Eye (tissue), 1 donor: ENCODE data around the gene ARF1.

Experiments used
- DNase-seq: peaks from one replicate; pipeline ENCODE4 v3.0.0-alpha.2; 2015

ARF1 gene

DNA sequence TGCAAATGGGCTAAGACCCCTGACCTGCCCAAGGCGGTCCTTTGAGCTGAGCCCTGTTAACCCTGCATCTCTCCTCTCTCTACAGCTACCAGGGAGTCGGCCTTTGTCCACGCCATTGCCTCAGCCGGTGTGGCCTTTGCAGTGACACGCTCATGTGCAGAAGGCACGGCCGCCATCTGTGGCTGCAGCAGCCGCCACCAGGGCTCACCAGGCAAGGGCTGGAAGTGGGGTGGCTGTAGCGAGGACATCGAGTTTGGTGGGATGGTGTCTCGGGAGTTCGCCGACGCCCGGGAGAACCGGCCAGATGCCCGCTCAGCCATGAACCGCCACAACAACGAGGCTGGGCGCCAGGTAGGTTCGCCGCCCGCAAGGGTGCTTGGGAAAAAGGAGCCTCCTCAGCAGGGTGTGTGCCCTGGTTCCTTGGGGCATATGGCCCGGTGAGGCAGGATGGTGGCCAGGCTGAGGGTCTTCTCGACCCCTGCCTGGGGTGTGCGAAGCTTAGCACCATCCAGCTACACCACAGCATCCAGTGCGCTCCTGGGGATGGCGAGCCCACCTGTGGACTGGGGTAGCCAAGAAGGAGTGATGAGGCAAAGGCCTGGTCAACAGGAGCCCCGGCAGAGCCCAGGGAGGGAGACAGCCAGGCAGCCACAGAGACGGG is 31.8 kb upstream of the ARF1 start:
- DNase-seq, result no peak

DNA sequence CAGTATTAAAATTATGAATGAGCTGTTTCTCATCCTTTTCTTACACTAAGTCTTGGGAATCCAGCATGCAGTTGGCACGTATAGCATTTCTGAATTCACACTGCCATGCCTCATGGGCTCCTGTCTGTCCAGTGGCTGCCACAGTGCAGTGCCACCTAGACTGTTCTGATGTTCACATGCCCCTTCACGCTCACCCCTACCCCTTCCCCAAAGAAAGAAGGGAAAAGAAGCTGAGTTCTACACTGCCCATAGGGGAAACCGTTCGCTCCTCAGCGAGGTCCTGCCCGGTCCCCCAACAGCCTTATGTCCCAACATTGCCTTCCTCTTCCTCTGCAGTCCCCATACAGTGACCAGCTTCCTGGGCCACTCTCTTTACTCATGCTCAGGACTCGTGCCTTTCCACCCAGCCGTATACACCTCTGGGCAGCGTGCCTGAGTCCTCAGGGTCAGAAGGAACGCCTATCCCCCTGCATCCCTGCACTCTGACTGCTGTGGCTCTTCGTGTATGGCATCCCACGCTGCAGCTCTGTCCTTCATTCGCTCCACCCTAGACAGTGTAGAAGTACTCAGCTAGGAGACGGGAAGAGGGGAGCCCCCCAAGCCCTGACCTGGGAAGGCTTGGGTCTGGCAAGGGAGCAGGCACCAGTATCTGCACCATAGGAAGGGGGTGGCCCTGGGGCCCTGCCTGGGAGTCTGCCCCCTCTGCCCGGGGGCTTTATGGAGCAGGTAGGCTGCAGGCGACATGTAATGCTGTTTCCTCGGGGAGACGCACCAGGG is 24.1 kb upstream of the ARF1 start:
- no peak for DNase-seq

DNA sequence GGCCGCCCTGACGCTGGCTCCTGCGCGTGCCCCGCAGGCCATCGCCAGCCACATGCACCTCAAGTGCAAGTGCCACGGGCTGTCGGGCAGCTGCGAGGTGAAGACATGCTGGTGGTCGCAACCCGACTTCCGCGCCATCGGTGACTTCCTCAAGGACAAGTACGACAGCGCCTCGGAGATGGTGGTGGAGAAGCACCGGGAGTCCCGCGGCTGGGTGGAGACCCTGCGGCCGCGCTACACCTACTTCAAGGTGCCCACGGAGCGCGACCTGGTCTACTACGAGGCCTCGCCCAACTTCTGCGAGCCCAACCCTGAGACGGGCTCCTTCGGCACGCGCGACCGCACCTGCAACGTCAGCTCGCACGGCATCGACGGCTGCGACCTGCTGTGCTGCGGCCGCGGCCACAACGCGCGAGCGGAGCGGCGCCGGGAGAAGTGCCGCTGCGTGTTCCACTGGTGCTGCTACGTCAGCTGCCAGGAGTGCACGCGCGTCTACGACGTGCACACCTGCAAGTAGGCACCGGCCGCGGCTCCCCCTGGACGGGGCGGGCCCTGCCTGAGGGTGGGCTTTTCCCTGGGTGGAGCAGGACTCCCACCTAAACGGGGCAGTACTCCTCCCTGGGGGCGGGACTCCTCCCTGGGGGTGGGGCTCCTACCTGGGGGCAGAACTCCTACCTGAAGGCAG is 23.4 kb upstream of the ARF1 start:
- DNase-seq, result no peak

DNA sequence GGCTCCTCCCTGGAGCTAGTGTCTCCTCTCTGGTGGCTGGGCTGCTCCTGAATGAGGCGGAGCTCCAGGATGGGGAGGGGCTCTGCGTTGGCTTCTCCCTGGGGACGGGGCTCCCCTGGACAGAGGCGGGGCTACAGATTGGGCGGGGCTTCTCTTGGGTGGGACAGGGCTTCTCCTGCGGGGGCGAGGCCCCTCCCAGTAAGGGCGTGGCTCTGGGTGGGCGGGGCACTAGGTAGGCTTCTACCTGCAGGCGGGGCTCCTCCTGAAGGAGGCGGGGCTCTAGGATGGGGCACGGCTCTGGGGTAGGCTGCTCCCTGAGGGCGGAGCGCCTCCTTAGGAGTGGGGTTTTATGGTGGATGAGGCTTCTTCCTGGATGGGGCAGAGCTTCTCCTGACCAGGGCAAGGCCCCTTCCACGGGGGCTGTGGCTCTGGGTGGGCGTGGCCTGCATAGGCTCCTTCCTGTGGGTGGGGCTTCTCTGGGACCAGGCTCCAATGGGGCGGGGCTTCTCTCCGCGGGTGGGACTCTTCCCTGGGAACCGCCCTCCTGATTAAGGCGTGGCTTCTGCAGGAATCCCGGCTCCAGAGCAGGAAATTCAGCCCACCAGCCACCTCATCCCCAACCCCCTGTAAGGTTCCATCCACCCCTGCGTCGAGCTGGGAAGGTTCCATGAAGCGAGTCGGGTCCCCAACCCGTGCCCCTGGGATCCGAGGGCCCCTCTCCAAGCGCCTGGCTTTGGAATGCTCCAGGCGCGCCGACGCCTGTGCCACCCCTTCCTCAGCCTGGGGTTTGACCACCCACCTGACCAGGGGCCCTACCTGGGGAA is 22.7 kb upstream of the ARF1 start:
- peak; percentile 60 for DNase-seq

DNA sequence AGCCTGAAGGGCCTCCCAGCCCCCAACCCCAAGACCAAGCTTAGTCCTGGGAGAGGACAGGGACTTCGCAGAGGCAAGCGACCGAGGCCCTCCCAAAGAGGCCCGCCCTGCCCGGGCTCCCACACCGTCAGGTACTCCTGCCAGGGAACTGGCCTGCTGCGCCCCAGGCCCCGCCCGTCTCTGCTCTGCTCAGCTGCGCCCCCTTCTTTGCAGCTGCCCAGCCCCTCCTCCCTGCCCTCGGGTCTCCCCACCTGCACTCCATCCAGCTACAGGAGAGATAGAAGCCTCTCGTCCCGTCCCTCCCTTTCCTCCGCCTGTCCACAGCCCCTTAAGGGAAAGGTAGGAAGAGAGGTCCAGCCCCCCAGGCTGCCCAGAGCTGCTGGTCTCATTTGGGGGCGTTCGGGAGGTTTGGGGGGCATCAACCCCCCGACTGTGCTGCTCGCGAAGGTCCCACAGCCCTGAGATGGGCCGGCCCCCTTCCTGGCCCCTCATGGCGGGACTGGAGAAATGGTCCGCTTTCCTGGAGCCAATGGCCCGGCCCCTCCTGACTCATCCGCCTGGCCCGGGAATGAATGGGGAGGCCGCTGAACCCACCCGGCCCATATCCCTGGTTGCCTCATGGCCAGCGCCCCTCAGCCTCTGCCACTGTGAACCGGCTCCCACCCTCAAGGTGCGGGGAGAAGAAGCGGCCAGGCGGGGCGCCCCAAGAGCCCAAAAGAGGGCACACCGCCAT is 21.9 kb upstream of the ARF1 start:
- no peak for DNase-seq

DNA sequence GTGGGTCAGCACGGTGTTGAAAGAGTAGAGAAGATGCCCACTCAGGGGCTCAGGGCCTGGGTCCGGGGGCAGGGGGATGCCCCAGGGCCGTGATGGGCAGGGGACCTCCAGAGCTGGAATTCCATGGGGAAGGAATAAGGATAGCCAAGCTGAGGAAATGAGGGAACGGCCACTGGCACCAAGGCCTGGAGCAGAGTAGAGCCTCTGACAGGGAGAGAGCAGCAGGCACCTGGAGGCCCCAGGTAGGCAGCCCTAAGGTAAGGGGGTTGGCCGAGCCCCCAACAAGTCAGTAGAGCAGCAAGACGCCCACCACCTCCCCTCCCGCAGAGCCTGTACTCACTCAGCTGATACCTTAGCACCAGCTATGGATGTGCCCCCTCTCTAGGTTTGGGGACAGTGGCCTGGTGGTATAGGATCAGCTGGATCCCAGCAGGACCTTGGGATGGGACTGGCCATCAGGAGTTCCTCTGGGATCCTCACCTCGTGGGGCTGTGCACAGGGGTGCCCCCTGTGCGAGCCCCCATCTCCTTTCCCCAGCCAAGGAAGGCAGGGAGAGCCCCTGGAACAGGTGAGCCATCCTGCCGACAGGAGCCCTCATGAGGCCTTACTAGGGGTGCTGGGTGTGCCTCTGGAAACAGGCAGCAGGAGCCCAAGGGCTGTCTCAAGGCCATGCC is 21.0 kb upstream of the ARF1 start:
- DNase-seq, result no peak

DNA sequence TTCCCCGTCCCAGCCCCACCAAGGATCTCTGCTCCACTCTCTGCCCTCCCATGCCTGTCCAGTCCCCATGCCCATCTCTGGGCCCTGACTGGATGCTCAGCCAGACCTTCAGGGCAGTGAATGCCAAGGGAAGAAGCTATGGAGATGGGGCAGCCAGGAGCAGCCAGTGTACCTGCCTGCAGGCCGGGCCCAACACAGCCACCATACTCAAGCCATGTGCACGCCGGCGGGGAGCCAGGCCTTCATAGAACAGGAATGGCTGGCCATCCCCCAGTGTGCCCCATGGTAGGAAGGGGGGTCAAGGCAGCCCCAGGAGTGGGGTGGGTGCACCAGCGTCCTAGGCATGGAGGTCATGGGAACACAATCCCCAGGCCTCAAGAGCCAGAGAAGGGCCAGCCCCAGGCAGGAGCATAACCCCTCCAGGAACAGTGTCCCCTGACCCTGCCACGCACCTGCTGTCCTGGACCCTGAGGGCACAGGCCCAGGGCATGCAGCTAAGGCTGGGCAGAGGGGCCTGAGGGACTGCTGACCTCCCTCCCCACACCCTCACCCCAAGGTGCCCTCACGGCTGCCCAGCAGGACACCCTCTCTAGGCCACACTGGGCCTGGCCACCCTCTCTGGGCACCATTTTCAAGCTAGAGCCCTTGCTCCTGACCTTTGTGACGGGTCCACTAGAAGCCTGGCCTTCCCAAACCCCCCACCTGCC is 20.3 kb upstream of the ARF1 start:
- DNase-seq, result no peak

DNA sequence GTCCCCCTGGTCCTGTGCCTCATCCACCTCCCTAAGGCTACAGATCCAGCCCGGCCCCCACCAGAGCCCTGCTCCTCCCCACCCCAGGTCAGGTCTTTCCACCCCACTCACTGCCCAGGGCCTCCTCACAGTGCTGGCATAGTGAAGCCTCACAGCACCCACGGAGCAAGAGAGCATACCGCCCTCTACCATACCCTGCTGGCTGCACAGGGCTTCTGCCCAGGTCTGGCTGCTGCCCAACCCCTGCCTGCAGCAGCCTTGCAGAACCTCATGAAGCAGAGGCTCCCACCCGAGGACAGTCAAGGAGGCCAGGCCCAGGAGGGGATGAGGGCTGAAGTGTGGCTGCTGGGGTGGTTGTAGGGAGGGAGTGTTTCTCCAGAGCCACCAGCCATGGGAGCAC is 19.7 kb upstream of the ARF1 start:
- no peak for DNase-seq

DNA sequence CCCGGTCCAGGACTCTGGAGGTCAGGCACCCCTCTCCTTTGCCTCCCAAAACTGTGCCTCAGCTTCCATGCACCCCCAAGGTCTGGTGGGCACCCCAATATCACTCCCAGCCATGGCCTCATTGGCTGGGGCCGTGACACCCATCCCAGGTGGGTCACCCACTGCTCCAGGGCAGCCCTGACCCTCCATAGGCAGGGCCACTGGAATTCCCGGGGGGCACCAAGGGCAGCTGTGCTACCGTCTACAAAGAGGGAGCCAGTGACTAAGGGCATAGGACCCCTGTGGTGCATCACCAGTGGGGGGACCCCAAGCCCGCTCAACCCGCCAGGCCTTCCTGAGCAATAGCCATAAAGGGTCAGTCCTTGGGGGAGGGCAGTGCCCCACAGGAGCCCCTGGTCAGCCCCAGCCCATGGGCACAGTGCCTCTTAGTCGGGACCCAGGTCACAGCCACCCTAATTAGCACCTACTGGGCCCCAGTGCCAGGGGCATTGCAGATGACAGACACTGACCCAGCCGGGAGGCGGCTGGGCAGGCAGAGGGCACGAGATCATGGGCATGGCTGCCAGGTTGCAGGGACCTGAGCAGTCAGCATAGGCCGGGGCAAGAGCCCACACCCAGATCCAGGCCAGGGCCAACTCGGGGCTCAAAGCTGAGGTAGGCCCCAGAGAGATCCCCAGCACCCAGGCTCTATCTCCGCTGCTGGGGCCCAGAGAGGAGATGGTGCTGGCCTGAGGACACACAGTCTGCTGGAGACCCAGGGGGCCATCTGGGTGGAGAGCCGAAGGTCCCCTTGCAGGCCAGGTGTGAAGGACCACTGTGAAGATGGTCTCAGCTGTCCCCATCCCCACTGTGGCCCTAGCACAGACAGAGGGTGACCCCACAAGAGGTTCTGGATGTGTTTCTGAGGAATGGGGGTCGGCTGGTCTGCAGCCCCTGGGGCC is 19.0 kb upstream of the ARF1 start:
- no peak for DNase-seq

GRCh38 chr1:228064296-228064695 is 18.2 kb upstream of the ARF1 start:
- DNase-seq, result no peak

DNA sequence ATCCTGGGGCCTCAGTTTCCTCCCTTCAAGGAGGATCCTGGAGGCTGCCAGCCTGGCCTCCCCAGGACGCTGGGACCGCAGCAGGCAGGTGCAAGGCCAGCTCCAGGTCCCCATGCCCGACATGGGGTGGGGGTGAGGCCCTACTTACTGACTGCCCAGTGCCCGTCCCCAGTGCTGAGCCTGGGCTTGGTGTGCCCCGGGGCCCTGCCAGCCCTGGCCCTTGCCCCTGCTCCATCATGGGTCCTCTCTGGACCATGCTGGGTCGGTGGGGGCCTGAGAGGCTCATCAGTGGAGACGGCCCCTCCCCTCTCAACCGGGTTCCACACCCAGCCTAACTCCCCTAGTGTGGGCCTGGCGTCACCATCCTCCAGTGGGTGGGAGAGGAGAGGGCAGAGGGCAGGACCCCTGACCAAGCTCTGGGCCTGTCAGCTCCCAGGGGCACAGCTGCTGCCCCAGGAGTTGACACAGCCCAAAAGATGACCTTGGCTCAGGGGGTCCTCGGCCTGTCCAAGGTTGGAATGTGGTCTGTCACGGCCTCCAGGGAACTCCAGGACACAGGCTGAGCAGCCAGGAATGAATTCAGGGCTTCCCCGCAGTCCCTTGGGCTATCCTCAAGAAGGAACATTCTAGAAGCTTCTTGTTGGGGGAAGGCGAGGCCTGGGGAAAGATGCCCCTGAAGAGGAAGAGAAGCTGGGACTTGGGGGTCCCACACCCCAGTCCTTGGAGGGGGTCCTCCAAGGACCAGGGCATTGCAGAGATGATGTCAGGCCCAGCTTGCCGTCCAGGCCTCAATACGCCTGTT is 17.6 kb upstream of the ARF1 start:
- no peak for DNase-seq

- no peak for DNase-seq
These were observed 16.8 kb upstream of the ARF1 start for GRCh38 chr1:228065543-228066347.

GRCh38 chr1:228066416-228066815 is 16.1 kb upstream of the ARF1 start:
- no peak for DNase-seq

DNA sequence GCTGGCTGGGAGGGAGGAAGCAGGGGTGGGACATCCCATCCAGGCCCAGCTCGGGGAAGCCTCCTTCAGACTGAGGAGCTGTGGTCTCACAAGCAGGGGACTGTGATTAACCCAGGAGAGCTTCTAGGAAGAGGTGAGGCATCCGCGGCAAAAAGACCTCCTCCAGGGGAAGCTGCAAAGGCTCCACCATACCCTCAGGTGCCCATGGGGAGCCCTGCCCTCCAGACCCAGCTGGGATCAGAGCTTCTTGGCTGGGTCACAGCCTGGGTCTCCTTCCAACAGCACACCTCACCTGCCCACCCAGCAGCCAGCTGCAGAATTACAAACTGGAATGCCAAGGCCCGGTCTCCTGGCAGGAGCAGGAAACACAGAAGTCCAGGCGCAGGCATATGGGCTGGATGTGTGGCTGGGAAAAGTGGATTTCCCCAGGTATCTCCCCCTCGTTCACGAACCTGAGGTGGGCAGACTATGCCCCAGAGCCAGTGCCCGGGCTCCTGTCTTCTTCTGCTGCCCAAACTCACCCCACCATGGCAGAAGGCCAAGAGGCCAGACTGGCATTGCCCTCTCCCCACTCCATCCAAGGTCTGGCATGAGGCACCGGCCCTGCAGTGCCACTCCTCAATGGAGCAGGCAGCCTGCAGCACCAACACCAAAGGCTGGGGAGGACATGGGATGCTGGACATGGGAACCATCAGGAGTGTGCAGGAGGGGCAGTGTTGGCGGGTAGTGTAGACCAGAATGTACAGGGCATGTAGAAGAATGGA is 15.4 kb upstream of the ARF1 start:
- no peak for DNase-seq

DNA sequence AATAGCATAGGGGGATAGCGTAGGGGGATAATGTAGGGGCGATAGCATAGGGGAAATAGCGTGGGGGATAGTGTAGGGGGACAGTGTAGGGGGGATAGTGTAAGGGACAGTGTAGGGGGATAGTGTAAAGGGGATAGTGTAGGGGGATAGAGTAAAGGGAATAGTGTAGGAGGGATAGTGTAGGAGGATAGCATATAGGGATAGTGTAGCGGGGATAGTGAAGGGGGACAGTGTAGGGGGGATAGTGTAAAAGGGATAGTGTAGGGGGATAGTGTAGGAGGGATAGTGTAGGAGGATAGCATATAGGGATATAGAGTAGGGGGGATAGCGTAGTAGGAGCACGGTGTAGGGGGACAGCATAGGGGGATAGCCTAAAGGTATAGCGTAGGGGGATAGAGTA is 14.1 kb upstream of the ARF1 start:
- DNase-seq, result no peak

DNA sequence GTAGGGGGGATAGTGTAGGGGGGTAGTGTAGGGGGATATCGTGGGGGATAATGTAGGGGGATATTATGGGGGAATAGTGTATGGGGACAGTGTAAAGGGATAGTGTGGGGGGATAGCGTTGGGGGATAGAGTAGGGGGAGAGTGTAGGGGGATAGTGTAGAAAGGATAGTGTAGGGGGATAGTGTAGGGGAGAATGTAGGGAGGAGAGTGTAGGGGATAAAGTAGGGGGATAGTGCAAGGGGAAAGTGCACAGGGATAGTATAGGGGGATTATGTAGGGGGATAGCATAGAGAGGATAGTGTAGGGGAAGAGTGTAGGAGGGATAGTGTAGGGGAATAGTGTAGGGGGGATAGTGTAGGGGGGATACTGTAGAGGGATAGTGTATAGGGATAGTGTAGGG is 12.3 kb upstream of the ARF1 start:
- no peak for DNase-seq

- DNase-seq, result no peak
These were observed 11.7 kb upstream of the ARF1 start for GRCh38 chr1:228070851-228071250.
